Inflammatory macrophage treated with lipopolysaccharide for 1 hour (primary cell): ENCODE results near the gene SOCS1.

Experiments
- DNase-seq, 2 donors: peaks; one replicate each; pipeline ENCODE4 v3.0.0-alpha.2; 2020 to 2022

SOCS1 gene

GRCh38 chr16:11242658-11243057 is 13.3 kb downstream of the SOCS1 start:
- DNase-seq = no peak

- no peak for DNase-seq
These were observed 14.4 kb downstream of the SOCS1 start for GRCh38 chr16:11241480-11242204.

- no peak for DNase-seq
These were observed 15.1 kb downstream of the SOCS1 start for GRCh38 chr16:11240636-11241473.

- DNase-seq = no peak
These were observed 16.1 kb downstream of the SOCS1 start for GRCh38 chr16:11239644-11240632.

- no peak for DNase-seq
These were observed 17.5 kb downstream of the SOCS1 start for GRCh38 chr16:11238272-11239202.

GRCh38 chr16:11236461-11237254 is 19.3 kb downstream of the SOCS1 start:
- DNase-seq = peak; percentile 96

GRCh38 chr16:11235703-11235991 is 20.4 kb downstream of the SOCS1 start:
- no peak for DNase-seq

DNA sequence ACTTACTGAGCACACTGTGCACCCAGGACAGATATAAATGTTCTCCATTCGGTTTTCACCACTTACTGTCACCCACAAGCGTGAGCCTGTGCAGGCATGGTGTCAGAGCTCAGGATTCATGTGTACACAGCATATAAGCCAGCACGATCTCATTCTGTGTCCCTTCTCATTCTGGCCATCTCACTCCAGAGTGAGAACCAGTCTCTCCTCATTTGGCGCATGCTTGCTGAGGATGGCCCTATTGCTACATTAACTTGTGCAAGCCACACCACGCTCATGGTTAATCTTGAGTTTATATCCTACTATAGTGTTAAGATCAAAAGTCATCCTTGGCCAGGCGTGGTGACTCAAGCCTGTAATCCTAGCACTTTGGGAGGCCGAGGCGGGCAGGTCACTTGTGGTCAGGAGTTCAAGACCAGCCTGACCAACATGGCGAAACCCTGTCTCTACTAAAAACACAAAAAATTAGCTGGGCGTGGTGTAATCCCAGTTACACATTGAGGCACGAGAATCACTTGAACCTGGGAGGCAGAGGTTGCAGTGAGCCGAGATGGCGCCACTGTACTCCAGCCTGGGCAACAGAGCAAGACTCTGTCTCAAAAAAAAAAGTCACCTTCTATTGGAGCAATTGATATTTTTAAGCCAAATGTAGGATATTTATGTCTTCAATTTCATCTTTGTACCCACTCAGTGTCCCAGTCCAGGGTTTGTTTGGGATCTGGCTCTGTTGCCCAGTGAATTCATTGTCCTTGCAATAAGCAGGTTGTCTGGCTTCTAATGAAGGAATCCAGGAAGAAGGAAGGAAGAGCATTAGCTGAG is 20.9 kb downstream of the SOCS1 start:
- DNase-seq = peak; percentile 61 to 72

GRCh38 chr16:11233727-11234376 is 22.2 kb downstream of the SOCS1 start:
- no peak for DNase-seq

GRCh38 chr16:11232852-11233726 is 22.9 kb downstream of the SOCS1 start:
- DNase-seq = peak in 1 of 2 donors; percentile 50

DNA sequence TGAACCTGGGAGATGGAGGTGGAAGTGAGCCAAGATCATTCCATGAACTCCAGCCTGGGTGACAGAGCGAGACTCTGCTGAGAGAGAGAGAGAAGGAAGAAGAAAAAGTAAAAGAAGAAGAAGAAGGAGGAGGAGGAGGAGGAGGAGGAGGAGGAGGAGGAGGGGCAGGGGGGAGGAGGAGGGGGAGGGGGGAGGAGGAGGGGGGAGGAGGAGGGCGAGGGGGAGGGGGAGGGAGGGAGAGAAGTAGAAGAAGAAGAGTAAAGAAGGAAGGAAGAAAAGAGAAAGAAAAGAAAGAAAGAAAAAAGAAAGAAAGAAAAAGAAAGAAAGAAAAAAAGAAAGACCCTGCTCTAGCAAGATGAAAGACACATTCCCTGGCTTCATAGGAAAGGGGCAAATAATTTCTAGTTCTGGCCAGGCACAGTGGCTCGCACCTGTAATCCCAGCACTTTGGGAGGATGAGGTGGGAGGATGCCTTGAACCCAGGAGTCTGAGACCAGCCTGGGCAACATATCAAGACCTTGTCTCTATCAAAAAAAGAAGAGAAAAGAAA is 23.6 kb downstream of the SOCS1 start:
- DNase-seq = no peak

DNA sequence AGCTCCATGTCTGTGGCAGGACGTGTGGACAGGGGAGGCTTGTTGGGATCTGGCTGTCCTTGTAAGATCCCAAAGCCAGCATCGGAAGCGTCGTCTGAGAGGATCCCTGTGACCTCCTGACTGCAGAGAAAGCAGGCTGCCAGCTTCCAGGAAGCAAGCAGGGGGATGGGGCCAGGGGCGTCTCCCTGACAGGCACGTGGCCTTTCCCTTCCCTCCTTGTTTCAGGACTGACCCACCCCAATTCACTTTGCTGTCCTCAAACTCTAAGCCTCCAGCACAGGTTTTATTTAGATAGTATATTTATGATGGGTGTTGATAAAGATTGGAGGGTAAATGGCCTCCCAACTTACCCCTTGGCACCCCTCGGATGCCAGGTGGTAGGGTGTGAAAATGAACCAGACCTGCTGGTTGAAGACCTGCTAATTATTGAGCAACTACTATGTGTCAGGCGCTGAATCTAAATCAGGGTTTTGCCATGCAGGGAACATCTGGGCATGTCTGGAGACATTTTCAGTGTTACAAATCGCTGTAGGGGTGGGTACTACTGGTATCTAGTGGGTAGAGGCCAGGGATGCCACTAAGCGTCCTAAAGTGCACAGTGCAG is 24.5 kb downstream of the SOCS1 start:
- DNase-seq = no peak

DNA sequence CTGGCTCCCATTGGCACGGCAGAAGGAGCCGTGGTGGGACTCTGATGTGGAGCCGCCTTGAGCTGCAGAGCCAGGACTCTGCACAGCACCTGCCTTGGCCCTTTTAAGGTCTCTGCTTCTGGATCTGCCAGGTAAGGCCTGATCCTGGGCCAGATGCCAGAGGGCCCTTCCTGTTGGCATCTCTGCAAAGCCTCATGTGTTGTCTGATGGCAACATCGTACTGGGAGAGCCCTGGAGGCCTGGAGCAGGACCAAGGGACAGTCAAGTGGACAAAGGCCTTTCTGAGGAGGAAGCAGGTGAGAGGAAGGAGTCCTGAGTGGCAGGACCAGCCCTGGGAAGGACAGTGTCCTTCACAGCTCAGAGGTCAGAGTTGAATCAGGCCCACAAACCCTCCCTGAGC is 26.1 kb downstream of the SOCS1 start:
- no peak for DNase-seq

- no peak for DNase-seq
These were observed 26.6 kb downstream of the SOCS1 start for GRCh38 chr16:11229432-11229831.

GRCh38 chr16:11225677-11226549 is 30.1 kb downstream of the SOCS1 start:
- DNase-seq = no peak

GRCh38 chr16:11224894-11225676 is 30.9 kb downstream of the SOCS1 start:
- DNase-seq = peak in 1 of 2 donors; percentile 53
